ENCODE results near the gene NAAA. TPM values are rescaled to one million over a fixed set of nuclear protein-coding genes. Genes with fewer than 3 reads are reported as not detected.

Gene NAAA
- total RNA-seq, 1 donor from 2014 or later, result 15.0 TPM

DNA sequence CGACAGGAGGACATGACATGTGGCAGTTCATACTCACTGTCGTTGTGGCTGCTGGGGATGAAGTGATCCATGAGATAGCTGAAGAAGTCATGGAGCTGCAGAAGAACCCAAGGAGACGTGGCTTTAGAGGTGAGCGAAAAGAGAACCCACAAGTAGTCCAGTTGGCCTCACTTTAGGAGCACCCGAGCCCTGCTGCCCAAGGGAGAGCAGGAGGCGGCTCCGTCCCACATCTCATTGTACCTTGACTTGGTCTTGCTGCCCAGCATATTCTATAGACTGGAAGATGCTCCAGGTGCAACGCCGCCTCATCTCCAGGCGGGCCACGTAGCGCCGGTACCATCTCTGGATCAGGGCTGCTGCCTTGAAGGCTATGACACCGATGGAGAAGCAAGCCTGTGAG is 49.2 kb downstream of the NAAA start:
- H3K4me1 Mint-ChIP-seq (ENCODE audit: unreplicated experiment), result no peaks in the 10 kb centered on the region
- no peaks in the 10 kb centered on the region for H3K9me3 Mint-ChIP-seq (ENCODE audit: unreplicated experiment)
- TF ChIP-seq, protein P1, sequence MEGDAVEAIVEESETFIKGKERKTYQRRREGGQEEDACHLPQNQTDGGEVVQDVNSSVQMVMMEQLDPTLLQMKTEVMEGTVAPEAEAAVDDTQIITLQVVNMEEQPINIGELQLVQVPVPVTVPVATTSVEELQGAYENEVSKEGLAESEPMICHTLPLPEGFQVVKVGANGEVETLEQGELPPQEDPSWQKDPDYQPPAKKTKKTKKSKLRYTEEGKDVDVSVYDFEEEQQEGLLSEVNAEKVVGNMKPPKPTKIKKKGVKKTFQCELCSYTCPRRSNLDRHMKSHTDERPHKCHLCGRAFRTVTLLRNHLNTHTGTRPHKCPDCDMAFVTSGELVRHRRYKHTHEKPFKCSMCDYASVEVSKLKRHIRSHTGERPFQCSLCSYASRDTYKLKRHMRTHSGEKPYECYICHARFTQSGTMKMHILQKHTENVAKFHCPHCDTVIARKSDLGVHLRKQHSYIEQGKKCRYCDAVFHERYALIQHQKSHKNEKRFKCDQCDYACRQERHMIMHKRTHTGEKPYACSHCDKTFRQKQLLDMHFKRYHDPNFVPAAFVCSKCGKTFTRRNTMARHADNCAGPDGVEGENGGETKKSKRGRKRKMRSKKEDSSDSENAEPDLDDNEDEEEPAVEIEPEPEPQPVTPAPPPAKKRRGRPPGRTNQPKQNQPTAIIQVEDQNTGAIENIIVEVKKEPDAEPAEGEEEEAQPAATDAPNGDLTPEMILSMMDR (IDR thresholded peaks at IDR 0.05), result no peak
- no peak overlapping the region for H3K27ac Mint-ChIP-seq (ENCODE audit: unreplicated experiment)
- no peaks in the 10 kb centered on the region for H3K36me3 Mint-ChIP-seq (ENCODE audit: unreplicated experiment)
- DNase-seq (ENCODE audit: extremely low spot score, unreplicated experiment), result no peak
- peaks cover 25% of the 10 kb centered on the region for H3K27me3 Mint-ChIP-seq (ENCODE audit: unreplicated experiment)
- no peak overlapping the region for H3K4me3 Mint-ChIP-seq (ENCODE audit: unreplicated experiment)

DNA sequence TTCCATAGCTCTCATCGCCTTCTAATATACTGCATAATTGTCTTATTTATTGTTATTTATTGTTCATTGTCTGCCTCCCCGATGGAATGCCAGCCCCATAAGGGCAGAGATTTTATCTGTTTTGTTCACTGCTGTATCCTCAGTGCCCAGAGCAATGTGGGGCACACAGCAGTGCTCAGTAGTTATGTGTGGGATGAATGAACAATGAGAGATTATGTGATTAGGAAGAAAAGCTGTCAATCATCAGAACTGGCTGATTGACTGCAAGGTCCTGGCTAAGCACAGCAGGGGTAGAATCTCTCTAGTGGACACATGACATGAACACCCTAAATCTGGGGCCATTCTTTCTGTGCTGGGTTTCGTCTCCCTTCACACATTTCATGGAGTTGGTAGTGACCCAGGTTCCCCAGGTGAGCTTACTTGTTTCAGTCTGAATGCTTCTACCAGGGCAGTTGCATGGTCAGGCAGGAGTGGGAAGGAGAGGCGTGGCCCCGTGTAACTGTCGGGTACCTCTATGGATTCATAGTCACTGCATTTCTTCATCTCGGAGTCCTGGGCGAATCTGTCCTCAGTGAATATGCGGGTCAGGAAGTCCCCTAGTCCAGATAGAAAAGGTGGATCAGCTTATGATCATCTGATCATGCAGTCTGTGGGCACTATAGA is 51.1 kb downstream of the NAAA start:
- Mint-ChIP-seq H3K27me3 (ENCODE audit: unreplicated experiment) (peaks cover 25% of the 10 kb centered on the region), H3K4me3 (ENCODE audit: unreplicated experiment) (no peak overlapping the region), H3K9me3 (ENCODE audit: unreplicated experiment) (no peaks in the 10 kb centered on the region), H3K36me3 (ENCODE audit: unreplicated experiment) (no peaks in the 10 kb centered on the region), H3K27ac (ENCODE audit: unreplicated experiment) (no peak overlapping the region), H3K4me1 (ENCODE audit: unreplicated experiment) (no peaks in the 10 kb centered on the region)
- no peak for DNase-seq (ENCODE audit: extremely low spot score, unreplicated experiment)
- TF ChIP-seq, protein P1 (IDR thresholded peaks at IDR 0.05), result no peak

DNA sequence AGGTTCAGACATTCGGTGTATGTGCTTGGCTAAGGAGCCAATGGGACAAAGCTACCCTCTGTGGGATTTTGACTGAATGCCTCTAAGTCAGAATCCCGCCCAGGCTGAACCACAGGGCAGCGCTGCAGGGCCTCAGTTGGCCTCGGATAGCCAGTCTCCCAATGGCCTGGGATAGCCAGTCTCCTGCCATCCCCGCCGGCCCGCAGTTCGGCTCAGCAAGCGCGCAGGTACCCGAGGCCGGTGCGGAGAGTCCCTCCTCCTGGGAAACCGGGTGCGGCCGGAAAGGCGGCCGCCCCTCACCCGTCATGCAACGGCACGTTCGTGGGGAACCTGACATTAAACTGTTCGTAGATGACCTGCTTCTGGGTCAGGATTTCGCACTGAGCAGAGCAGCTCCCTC is 54.7 kb downstream of the NAAA start:
- no peaks in the 10 kb centered on the region for H3K4me1 Mint-ChIP-seq (ENCODE audit: unreplicated experiment)

DNA sequence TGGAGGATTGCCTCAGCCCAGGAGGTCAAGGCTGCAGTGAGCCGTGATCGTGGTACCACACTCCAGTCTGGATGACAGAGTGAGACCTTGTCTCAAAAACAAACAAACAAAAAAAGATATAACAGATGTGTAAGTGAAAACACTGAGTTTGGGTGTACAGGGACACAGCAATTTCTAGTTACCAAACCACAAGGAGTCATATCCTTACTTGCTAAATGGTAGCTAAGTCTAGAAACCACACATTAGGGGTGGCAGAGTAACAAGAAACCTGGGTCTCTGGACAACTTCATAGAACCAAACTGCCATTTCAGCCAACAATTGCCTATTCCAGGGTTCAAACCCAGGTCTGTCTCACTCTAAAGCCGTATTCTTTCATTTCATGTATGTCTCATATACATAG is 59.3 kb downstream of the NAAA start:
- no peaks in the 10 kb centered on the region for H3K36me3 Mint-ChIP-seq (ENCODE audit: unreplicated experiment)
- no peak for DNase-seq (ENCODE audit: extremely low spot score, unreplicated experiment)
- H3K27me3 Mint-ChIP-seq (ENCODE audit: unreplicated experiment), result peaks cover 38% of the 10 kb centered on the region
- no peaks in the 10 kb centered on the region for H3K4me1 Mint-ChIP-seq (ENCODE audit: unreplicated experiment)
- H3K9me3 Mint-ChIP-seq (ENCODE audit: unreplicated experiment), result no peaks in the 10 kb centered on the region
- H3K4me3 Mint-ChIP-seq (ENCODE audit: unreplicated experiment), result no peak overlapping the region
- TF ChIP-seq, protein P1 (IDR thresholded peaks at IDR 0.05), result no peak
- H3K27ac Mint-ChIP-seq (ENCODE audit: unreplicated experiment), result no peak overlapping the region

More for the DNA sequence above, 54.7 kb downstream of the NAAA start:
- Mint-ChIP-seq H3K9me3 (ENCODE audit: unreplicated experiment) (no peaks in the 10 kb centered on the region), H3K4me3 (ENCODE audit: unreplicated experiment) (no peak overlapping the region), H3K27ac (ENCODE audit: unreplicated experiment) (no peak overlapping the region), H3K27me3 (ENCODE audit: unreplicated experiment) (peaks cover 24% of the 10 kb centered on the region), H3K36me3 (ENCODE audit: unreplicated experiment) (no peaks in the 10 kb centered on the region)
- DNase-seq (ENCODE audit: extremely low spot score, unreplicated experiment), result no peak
- TF ChIP-seq, protein P1 (IDR thresholded peaks at IDR 0.05), result no peak

DNA sequence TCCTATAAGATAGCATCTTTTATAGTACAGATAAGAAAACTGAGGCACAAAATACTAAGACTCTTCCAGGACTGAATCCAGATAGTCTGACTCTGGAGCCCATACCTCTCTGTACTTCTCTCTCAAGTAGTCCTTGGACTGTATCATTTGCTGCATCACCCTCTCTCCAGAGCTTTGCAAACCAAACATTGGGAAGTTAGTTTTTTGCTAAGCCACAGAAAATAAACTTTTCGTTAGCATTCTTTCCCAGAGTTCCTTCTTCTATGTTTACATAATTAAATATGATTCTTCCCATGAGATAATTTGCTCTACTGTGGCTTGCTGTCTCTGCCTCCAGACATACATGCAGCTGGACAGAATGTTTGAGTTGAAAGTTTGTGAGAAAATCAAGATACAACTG is 60.5 kb downstream of the NAAA start:
- no peak for DNase-seq (ENCODE audit: extremely low spot score, unreplicated experiment)
- Mint-ChIP-seq H3K4me1 (ENCODE audit: unreplicated experiment) (no peaks in the 10 kb centered on the region), H3K36me3 (ENCODE audit: unreplicated experiment) (no peaks in the 10 kb centered on the region), H3K9me3 (ENCODE audit: unreplicated experiment) (no peaks in the 10 kb centered on the region), H3K27me3 (ENCODE audit: unreplicated experiment) (peaks cover 43% of the 10 kb centered on the region), H3K27ac (ENCODE audit: unreplicated experiment) (no peak overlapping the region), H3K4me3 (ENCODE audit: unreplicated experiment) (no peak overlapping the region)
- TF ChIP-seq, protein P1 (IDR thresholded peaks at IDR 0.05), result no peak

Measured in osteocyte (in vitro differentiated cells).